Dedifferentiated amniotic fluid mesenchymal stem cell (primary cell): ENCODE results near the gene TNNI2.

Experiments used
- DNase-seq: peaks from one replicate; pipeline ENCODE4 v3.0.0-alpha.2; 2016; ENCODE audit errors: extremely low spot score

TNNI2 gene

GRCh38 chr11:1834779-1835670 is 3.8 kb upstream of the TNNI2 start, which contains the start of gene SYT8:
Gene SYT8, plus strand, starts transcription at chr11:1834990. Its CDS starts 116 bp downstream, at chr11:1835106.
- no peak for DNase-seq

DNA sequence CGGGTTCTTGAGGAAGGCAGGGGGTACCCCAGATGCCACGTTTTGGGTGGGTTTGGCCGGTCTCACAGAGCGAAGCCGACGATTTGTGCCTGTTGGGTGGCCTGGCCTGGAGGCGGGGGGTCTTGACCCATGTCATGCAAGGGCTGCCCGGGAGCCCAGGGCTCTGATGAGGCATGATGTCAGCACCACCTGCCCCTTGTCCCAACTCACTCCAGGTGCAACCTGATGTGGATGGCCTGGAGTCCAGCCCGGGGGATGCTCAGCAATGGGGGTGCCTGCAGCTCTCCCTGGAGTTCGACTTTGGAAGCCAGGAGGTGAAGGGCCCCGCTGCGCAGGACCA is 3.1 kb upstream of the TNNI2 start:
- DNase-seq: no peak

- DNase-seq: no peak
Measured at GRCh38 chr11:1836011-1836945, 2.5 kb upstream of the TNNI2 start.

GRCh38 chr11:1837171-1838076 is 1.4 kb upstream of the TNNI2 start:
- peak; percentile 36 for DNase-seq

GRCh38 chr11:1838077-1838425 is 730 bp upstream of the TNNI2 start:
- no peak for DNase-seq

- no peak for DNase-seq
Measured at GRCh38 chr11:1839204-1839923, 583 bp downstream of the TNNI2 start.

DNA sequence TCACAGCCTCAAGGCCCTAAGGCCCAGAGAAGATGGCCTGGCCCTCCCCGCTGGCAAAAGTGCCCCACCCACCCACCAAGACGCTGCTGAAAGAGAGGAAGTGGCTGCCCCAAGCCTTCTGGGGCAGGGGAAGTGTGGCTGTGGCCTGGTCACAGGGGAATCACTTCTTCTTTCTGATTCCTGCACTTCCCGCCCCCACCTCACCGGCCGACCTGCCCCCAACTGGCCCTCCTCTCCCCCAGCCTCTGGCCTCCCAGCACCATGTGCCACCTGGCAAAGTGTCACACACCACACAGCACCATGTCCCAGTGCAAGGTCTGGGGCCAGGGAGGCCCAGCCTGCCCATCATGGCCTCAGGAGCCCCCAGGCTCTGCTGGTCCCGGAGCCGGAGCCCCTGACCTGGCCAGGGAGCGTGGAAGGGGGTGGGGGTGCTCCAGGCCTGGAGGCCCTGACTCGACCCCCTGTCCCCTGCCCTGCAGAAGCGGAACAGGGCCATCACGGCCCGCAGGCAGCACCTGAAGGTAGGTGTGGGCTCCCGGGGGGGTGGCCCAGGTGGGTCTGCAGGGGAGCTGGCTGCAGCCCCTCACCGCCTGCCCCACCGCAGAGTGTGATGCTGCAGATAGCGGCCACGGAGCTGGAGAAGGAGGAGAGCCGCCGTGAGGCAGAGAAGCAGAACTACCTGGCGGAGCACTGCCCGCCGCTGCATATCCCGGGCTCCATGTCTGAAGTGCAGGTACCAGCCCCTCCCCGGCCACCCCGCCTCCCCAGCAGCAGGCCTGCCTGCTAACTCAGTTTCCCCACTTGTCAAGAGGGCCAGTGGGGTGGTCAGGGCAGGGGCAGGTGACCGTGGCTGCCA is 1.4 kb downstream of the TNNI2 start:
- DNase-seq: no peak

GRCh38 chr11:1840780-1841480 is 2.1 kb downstream of the TNNI2 start:
- DNase-seq: no peak

DNA sequence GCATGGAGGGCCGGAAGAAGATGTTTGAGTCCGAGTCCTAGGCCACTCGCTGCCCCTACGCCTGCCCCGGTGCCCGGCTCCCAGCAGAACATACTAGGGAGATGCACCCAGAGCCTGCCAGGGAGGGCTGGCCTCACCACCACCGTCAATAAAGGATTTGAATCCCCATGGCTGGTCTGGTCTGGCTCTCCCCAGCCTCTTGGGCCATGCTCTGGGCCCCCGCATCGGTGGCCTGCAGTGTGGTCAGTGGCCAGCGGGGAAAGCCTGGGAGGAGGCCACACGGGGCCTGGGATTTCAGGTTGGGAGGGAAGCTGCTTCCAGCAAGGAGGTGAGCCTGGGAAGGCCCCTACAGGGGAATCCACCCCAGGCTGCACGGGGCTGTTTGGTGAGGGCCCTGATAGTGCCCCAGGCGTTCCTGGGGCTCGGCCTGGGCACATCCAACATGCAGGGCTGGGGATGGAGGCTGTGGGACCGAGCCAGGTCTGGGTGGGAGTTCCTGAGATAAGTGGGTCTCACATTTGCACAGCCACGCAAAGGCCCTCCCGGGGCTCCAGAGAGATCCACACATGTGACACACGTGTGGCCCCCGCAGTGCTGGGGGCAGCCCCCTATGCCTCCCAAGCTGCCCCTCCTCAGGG is 2.8 kb downstream of the TNNI2 start:
- DNase-seq: no peak

DNA sequence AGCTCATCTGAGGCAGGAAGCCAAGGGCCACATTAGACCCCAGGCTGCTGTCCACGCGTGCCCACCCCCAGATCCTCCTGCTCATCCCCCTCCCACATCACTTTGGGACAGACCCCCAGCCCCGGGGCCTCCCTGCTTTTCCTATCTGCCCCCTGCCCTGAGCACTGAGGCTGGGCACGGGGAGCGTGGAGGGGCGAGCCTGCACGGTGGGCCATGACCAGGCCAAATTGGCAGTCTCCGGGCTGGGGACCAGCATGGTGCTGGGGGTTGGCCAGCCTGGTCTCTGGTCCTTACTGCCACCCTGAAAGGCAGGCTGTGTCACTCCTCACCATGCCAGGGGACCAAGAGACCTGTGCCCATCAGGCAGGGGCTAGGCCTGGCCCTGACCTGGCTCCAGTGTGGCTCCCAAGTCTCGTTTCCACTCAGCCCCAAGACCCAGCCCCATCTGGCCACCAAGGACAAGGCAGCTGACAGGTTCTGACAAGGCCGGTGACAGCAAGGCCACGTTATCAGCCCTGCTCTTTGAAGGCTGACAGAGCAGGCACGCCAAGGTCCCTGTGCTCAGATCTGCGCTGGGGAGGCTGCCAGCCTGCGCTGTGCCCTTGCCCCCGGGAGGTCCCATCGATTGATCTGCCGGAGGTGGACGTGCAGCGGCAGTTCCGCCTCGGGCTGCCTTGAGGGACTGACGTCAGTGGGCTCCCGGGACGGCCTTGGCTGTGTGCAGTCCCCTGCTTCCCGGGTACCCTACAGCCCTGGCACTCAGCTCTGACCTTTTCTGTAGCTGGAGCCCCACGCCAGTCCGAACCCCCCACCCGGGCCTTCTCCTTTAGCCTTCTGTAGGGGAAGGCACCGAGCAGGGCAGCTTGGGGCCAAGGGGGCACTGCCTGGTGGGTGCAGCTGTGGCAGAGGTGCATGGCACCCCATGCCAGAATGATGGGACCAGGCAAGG is 3.6 kb downstream of the TNNI2 start:
- no peak for DNase-seq

DNA sequence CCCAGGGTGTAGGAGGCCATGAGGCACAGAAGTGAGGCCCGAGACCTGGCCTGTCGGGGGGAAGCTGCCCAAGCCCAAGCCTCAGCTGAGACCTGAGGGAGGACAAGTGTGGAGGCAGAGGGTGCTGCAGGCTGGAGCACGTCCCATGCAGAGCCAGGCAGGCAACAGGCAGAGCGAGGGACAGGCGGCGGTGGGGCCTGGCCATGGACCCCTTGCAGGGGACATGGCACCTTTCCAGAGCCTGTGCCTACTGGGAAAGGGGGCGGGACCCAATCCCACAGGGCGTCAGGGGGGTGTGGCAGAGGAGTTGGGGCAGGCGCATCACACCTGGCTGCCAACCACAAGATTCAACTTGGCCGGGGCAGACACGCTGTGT is 4.3 kb downstream of the TNNI2 start:
- DNase-seq: no peak

- DNase-seq: no peak
Measured at GRCh38 chr11:1843796-1844195, 5.0 kb downstream of the TNNI2 start.

DNA sequence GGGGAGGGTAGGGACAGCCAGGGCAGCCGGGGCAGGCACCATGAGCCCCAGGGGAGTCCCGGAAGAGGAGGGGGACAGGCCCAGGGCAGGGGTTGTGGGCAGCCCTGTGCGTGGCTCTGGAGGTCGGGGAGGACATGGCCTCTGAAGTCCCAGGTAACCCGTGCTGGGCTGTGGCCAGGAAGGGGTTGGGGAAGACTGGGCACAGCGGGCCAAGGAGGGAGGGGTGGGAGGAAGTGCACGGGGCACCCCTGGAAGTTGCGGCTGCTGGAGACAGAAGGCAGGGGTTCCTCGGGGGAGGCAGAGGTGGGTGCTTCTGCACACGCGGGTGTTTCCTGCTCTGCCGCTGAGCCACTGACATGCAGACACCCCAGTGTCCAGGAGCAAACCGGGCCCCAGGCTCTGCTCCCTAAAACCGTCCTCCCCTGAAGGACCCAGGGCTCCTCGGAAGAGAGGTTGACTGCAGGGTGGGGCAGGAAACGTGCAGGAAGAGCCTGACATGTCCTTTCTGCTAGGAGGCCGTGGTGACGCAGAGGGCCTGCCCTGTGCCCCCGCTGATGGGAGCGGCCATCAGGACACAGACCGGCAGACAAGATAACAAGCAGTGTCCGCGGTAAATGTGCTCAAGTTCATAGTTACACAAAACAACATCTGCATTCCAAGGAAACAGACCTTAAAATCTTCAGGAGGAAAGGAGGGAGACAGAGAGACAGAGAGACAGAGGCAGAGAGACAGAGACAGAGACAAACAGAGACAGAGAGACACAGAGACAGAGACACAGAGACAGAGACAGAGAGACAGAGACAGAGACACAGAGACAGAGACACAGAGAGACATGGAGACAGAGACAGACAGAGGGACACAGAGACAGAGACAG is 5.7 kb downstream of the TNNI2 start:
- no peak for DNase-seq

- no peak for DNase-seq
Measured at GRCh38 chr11:1845095-1845429, 6.3 kb downstream of the TNNI2 start.

DNA sequence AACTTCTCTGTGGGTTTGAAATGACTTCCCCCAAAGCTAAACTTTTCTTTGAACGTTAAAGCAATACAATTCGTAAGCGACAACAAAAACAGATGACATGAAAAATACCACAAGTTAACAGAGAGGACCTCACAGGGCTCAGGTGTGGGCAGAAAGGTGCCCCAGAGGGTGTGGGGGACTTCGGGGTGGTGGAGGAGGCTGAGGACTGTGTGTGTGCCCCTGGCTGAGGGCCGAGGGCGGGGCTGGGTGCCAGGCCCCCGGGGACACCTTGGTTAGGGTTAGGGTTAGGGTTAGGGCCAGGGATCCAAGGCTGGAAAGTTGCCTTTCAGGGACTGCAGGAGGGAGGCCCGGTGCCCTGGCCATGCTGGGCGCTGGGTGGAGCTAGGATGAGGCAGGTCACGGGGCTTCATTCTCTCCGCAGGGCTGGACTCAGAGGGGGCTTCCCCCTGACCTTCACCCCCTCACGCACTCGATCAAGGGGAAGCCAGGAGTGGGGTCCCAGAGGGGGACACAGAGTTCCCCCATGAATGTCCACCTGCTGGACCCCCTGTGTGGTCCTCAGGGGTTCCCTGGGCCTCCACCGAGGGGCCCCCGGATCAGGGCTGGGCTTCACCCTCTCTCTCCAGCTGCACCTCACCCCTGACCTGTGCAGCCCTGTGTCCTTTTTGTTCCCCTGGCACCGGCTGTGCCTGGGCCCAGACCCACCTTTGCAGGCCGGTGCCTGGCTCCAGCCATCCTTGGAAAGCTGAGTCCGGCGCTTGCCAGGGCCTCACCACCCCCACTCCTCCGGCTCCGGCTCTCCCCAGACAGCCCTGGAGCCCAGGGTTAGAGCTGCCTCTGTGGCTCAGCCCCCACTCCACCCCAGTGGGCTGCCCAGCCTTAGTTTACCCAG is 7.0 kb downstream of the TNNI2 start:
- no peak for DNase-seq

DNA sequence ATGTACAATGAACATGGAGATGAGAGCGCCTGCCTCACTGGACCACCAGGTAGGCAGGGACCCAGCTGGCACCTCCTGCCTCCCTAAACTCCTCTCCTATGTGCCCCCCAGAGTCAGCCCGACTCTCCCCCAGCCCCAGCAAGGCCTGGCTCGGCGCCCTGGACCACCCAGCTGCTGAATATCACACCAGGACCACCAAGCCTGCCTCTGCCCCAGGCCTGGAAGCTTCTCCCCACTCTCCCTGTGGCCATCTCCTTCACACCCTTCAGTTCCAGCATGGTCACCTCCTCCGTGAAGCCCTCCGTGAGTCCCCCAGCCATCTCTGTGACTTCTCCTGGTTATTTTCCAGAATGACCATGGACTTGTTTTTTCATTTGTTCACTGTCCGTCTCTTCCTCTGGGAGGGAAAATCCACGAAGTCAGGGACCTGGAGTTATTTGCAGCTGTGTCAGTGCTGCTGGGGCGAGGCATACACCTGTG is 7.7 kb downstream of the TNNI2 start:
- DNase-seq: no peak
